DND-41 (cell line): ENCODE results near the gene FAM131A.

ENCODE experiments used
- ATAC-seq: fragments of 200-7000 bp; cut with Tn5 transposase; 3 replicates; pipeline ENCODE4 v1.9.1; 2021; ENCODE audit warnings: low read depth; ENCODE audit not compliant: insufficient read depth
- DNase-seq: peaks from one replicate; pipeline ENCODE4 v3.0.0-alpha.2; 2020
- H2AFZ ChIP-seq: 2 replicates; pipeline ENCODE4 v1.6.0; 2012; ENCODE audit warnings: low read depth, low read length
- H3K27ac ChIP-seq: 2 replicates; pipeline ENCODE4 v1.5.1; 2012; ENCODE audit warnings: low read length, inconsistent platforms
- H3K27me3 ChIP-seq: fragments of 200-600 bp; sonication (generic); 2 replicates; pipeline ENCODE4 v1.6.0; 2012; ENCODE audit warnings: low read length, mild to moderate bottlenecking, inconsistent platforms; ENCODE audit not compliant: insufficient read depth, poor library complexity
- H3K36me3 ChIP-seq: 2 replicates; pipeline ENCODE4 v1.5.1; 2012; ENCODE audit warnings: low read length, inconsistent platforms; ENCODE audit not compliant: insufficient read depth
- H3K4me1 ChIP-seq: 2 replicates; pipeline ENCODE4 v1.5.1; 2012; ENCODE audit warnings: mild to moderate bottlenecking, low read length; ENCODE audit not compliant: insufficient read depth
- H3K4me2 ChIP-seq: 2 replicates; pipeline ENCODE4 v1.6.0; 2012; ENCODE audit warnings: mild to moderate bottlenecking, moderate library complexity, low read length, inconsistent platforms; ENCODE audit not compliant: insufficient read depth
- H3K4me3 ChIP-seq, 2 experiments: fragments of 200-600 bp in 1 of 2; shearing (Covaris generic) in 1 of 2; 2 replicates each; pipeline ENCODE4 v1.5.1; 2012 to 2016; ENCODE audit warnings: inconsistent platforms in 2 of 2, low read length in 2 of 2, mild to moderate bottlenecking in 2 of 2, low read depth in 1 of 2, moderate library complexity in 1 of 2
- H3K79me2 ChIP-seq: 2 replicates; pipeline ENCODE4 v1.6.0; 2012; ENCODE audit warnings: low read length, inconsistent platforms; ENCODE audit not compliant: insufficient read depth
- H3K9ac ChIP-seq: 2 replicates; pipeline ENCODE4 v1.6.0; 2012; ENCODE audit warnings: low read depth, mild to moderate bottlenecking, inconsistent platforms, low read length, moderate library complexity
- H3K9me3 ChIP-seq: 2 replicates; pipeline ENCODE4 v1.5.1; 2012; ENCODE audit warnings: low read length, moderate library complexity, mild to moderate bottlenecking, inconsistent platforms; ENCODE audit not compliant: insufficient read depth, severe bottlenecking
- H4K20me1 ChIP-seq: 2 replicates; pipeline ENCODE4 v1.6.0; 2012; ENCODE audit warnings: low read length; ENCODE audit not compliant: insufficient read depth
- CTCF ChIP-seq: IDR thresholded peaks from 2 replicates; pipeline ENCODE4 v1.5.1; 2012; ENCODE audit warnings: borderline replicate concordance, low read length, moderate library complexity, mild to moderate bottlenecking; ENCODE audit not compliant: poor library complexity, severe bottlenecking; ENCODE audit errors: extremely low read depth
- EZH2 ChIP-seq: IDR thresholded peaks from 3 replicates; pipeline ENCODE4 v1.6.1; 2012; ENCODE audit warnings: borderline replicate concordance, low read depth, mild to moderate bottlenecking, moderate library complexity, low read length, inconsistent platforms; ENCODE audit not compliant: severe bottlenecking

The FAM131A gene

GRCh38 chr3:184327171-184327570 lies 10.2 kb upstream of the FAM131A start:
- Histone ChIP-seq H3K4me1 (no peaks in the 10 kb centered on the region), H3K36me3 (peaks cover 98% of the 10 kb centered on the region), H3K9me3 (no peaks in the 10 kb centered on the region), H2AFZ (no peak overlapping the region), H3K4me3 (no peak overlapping the region), H3K27ac (no peak overlapping the region), H4K20me1 (peaks cover 73% of the 10 kb centered on the region), H3K9ac (no peak overlapping the region), H3K27me3 (no peaks in the 10 kb centered on the region), H3K79me2 (peaks cover 32% of the 10 kb centered on the region), H3K4me2 (no peak overlapping the region)
- DNase-seq (no peak), ATAC-seq (no peak)
- TF ChIP-seq EZH2 (no peak), CTCF (no peak)

- no peaks in the 10 kb centered on the region for H3K4me1 ChIP-seq
- H3K27ac ChIP-seq, result no peak overlapping the region
- H3K4me2 ChIP-seq, result no peak overlapping the region
- no peak overlapping the region for H3K4me3 ChIP-seq
- H3K9ac ChIP-seq, result no peak overlapping the region
- H3K79me2 ChIP-seq, result peaks cover 24% of the 10 kb centered on the region
- TF ChIP-seq EZH2, result no peak
- TF ChIP-seq CTCF, result no peak
- H2AFZ ChIP-seq, result no peak overlapping the region
- no peaks in the 10 kb centered on the region for H3K9me3 ChIP-seq
- no peaks in the 10 kb centered on the region for H3K27me3 ChIP-seq
- H4K20me1 ChIP-seq, result peaks cover 77% of the 10 kb centered on the region
- ATAC-seq (no peak), DNase-seq (no peak)
- H3K36me3 ChIP-seq, result peaks cover 98% of the 10 kb centered on the region
Measured at GRCh38 chr3:184328516-184328915, 8.9 kb upstream of the FAM131A start.

- Histone ChIP-seq H2AFZ (no peak overlapping the region), H3K4me2 (no peak overlapping the region), H3K27ac (no peak overlapping the region), H3K79me2 (peaks cover 19% of the 10 kb centered on the region), H3K9me3 (no peaks in the 10 kb centered on the region), H3K36me3 (peaks cover 77% of the 10 kb centered on the region), H3K9ac (no peak overlapping the region), H4K20me1 (peaks cover 69% of the 10 kb centered on the region), H3K4me3 (no peak overlapping the region), H3K4me1 (peaks cover 16% of the 10 kb centered on the region), H3K27me3 (no peaks in the 10 kb centered on the region)
- TF ChIP-seq CTCF (no peak), EZH2 (no peak)
- ATAC-seq, result no peak
- no peak for DNase-seq
Measured at GRCh38 chr3:184332370-184333090, 4.9 kb upstream of the FAM131A start.

GRCh38 chr3:184333190-184333589 lies 4.2 kb upstream of the FAM131A start:
- ATAC-seq (no peak), DNase-seq (no peak)
- Histone ChIP-seq H3K4me1 (peaks cover 16% of the 10 kb centered on the region), H3K36me3 (peaks cover 70% of the 10 kb centered on the region), H3K9ac (no peak overlapping the region), H3K27me3 (no peaks in the 10 kb centered on the region), H3K79me2 (peaks cover 16% of the 10 kb centered on the region), H3K4me3 (no peak overlapping the region), H3K9me3 (no peaks in the 10 kb centered on the region), H3K27ac (no peak overlapping the region), H4K20me1 (peaks cover 65% of the 10 kb centered on the region), H2AFZ (no peak overlapping the region), H3K4me2 (no peak overlapping the region)
- TF ChIP-seq EZH2 (no peak), CTCF (no peak)
